HG03457 (cell line): ENCODE data around the gene HEBP1.
A peak's percentile ranks its signal among the peaks of the same experiment; 100 is the strongest.

Source experiments
- ATAC-seq: cut with Tn5 transposase; IDR thresholded peaks from one replicate; pipeline ENCODE4 v1.9.1; 2021; ENCODE audit warnings: moderate number of reproducible peaks; ENCODE audit not compliant: unreplicated experiment

Gene HEBP1

DNA sequence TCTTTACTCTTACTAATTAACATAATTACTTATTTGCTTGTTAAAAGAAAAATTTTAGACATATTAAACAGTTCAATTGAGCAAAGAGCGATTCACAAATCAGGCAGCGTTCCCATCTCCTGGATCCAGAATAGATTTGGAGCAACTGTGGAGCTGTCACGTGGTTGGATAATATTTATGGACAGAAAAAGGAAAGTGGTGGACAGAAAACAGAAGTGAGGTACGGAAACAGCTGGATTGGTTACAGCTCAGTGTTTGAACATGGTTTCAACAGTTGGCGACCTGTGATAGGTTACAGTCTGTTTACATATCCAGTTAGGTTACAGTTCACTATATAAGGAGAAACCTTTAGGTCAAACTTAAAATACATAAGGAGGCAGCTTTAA is 24.5 kb upstream of the HEBP1 start:
- no peak for ATAC-seq

DNA sequence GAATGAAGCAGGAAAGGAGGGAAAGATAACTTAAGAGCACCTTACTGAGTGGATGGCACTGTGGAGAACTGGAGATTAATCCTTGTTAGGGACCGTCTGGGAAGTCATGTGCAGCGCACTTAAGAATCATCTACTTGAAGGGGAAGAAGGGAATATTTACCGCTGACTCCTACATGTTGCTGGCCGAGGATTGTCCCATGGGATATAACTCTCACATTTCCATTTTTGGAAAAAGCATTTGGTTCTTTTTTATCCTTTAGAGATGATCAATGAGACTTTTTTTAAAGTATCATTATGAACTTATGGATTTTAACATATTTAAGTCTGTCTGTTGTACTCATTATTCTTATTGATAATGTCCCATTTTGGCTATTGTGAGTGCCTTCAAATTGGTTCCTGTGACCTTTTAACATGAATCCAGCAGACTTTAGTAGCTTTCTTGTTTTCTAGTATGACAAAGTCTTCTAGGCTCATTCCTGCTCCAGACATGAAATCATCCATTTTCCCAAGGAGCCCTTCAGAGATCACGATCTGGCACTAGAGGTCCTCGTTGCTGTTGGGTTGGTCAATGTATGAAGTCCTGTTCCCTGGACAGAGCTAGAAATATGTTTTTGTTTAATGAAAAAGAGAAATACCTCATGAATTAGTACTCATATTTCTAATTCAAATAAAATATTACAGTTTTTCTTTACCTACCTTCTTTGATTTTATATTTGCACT is 23.9 kb upstream of the HEBP1 start:
- no peak for ATAC-seq

DNA sequence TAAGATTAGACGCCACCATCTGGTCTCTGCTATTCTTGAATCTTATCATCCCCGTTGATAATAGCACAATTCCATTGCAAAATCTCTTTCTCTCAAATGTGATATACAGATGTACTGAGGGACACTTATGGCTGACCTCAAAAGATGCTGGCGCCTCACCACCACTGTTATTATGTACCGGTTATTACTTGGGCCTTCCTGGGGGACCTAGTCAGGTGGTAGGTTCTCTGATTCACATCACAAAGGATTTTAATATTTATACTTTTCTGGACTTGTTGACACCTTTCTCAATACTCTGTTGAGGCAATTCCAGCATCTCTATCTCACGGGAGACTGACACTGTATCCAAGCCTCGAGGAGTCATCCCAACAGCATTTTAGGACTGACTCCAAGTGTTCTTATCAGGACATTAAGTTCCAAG is 22.8 kb upstream of the HEBP1 start:
- no peak for ATAC-seq

DNA sequence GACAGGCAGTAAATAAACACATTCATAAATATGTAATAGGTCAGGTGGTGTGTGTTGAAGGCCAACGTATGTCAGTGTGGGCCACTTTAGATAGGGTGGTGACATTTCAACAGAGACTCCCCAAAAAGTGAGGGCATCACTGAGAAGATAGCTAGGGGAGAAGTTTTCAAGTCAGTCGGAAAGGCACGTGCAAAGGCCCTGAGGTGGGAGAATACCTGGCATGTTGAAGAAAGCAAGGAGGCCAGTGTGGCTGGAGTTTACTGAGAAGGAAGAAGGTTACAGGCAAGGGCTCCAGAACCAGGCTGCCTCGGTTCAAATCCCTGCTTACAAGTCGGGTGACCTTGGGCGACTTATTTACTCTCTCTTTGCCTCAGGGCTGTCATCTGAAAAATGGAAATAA is 11.0 kb upstream of the HEBP1 start:
- ATAC-seq: no peak

DNA sequence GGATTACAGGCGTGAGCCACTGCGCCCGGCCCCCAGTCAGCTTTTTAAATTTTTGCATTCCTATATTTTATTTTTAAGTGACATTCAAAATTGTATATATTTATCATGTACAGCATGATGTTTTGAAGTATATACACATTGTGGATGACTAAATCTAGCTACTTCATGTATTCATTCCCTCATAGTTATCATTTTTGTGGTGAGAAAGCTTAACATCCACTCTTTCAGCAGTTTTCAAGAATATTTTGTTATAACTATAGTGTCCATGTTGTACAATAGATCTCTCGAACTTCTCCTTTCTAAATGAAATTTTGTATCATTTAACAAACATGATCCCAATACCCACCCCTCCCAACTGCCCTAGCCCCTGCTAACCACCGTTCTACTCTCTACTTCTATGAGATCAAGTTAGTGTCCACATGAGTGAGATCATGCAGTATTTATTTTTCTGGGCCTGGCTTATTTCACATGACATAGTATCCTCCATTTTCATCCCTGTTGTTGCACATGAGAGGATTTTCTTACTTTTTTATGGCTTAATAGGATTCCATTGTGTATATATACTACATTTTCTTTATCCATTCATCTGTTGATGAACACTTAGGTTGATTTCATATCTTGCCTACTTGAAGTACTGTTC is 8.8 kb upstream of the HEBP1 start:
- ATAC-seq: no peak

DNA sequence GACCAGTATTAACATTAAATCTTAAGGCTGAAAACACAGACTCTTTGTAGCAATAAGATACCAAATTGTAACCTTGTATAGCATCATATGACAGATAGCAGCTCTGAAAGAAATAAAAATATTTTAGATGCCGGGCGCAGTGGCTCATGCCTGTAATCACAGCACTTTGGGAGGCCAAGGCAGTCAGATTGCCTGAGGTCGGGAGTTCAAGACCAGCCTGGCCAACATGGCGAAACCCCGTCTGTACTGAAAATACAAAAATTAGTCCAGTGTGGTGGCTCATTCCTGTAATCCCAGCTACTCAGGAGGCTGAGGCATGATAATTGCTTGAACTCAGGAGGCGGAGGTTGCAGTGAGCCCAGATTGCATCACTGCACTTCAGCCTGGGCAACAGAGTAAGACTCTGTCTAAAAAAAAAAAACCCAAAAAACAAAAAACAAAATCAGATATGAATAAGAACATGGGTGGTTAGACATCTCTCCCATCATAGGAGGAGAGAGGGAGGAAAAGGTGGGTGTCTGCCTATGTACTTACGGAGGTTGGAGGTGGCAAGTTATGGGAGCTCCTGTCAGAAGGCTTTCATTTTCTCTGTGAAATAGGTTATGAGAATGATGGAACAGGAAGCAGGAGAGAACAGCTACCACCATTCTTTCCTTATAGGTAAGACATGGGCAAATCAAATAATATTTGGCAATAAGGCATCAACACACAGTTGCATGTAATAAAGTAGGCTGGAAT is 7.6 kb upstream of the HEBP1 start:
- ATAC-seq: no peak

DNA sequence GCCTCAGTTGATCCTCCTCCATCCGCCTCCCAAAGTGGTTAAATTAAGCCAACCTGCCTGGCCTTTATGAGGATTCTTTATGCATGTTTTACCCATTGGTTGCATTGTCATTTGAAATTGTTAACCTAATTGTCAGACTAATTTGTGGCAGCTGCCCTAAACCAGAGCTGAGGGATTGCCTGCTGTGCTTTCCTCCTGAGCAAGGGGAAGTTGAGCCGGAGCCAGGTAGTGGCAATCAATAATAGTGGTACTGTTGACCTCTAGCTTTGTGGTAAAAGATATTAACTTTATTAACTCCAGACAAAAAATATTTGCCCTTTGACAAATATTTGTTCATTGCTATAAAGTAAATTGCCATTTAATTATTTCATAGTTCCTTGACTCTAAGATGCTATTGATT is 5.6 kb upstream of the HEBP1 start:
- ATAC-seq: no peak

DNA sequence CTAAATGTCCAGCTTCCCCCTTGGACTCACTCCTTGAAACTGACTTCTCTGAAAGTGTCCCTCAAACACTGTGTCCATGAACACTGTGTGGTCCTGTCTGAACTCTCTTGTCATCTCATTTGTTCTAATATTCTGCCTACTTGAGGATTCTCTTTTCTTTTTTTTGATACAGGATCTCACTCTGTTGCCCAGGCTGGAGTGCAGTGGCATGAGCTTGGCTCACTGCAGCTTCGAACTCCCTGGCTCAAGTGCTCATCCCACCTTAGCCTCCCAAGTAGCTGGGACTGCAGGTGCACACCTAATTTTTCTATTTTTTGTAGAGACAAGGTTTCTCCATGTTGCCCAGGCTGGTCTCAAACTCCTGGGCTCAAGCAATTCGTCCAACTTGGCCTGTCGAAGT is 4.9 kb upstream of the HEBP1 start:
- no peak for ATAC-seq

DNA sequence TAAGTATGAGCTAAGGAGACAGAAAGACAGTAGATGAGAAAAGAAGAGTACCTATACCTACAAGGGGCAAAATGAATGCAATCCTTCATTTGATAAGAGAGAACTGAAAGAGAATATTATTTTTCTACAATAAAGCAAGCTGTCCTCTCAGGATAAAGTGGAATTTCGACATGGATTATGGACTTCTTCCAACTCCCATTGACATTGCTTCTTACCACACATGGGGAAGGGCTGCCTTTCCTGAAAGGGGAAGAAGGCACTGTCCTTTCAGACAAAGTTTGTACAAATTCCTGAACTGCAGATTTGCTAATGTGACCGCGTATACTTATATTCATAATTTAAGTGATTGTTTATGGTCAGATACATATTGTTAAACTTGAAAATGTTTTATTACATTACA is 4.3 kb upstream of the HEBP1 start:
- ATAC-seq: no peak

DNA sequence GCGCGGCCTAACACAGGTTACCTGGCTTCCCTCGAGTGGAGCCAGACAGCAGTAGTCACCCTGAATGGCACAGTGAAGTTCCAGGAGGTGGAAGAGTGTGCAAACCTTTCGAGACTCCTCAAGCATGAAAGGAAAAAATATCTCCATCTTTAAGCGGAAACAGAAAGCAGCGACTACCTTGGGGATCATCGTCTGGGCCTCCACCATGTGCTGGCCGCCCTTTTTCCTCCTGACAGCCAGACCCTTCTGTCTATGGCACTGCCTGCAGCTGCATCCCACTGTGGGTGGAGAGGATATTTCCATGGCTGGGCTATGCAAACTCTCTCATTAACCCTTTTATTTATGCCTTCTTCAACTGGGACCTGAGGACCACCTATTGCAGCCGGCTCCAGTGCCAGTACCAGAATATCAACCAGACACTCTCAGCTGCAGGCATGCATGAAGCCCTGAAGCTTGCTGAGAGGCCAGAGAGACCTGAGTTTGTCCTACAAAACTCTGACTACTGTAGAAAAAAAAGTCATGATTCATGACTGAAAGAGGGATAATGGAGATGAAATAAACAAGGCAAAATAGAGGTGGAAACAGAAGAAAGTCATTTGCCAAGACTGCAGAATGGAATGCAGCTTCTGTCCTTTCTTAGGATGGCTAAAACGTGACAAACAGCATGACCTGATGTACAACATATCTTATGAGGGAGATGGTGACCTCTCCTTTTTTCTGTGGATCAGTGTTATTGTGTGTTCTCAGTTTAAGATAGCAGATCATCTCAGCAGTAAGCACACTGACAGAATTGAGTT is 2.4 kb upstream of the HEBP1 start:
- ATAC-seq: no peak

DNA sequence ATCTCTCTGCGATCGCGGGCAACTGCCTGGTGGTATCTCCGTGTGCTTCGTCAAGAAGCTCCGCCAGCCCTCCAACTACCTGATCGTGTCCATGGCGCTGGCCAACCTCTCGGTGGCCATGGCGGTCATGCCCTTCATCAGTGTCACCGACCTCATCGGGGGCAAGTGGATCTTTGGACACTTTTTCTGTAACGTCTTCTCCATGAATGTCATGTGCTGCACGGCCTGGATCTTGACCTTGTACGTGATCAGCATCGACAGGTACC is 1.6 kb upstream of the HEBP1 start:
- no peak for ATAC-seq

DNA sequence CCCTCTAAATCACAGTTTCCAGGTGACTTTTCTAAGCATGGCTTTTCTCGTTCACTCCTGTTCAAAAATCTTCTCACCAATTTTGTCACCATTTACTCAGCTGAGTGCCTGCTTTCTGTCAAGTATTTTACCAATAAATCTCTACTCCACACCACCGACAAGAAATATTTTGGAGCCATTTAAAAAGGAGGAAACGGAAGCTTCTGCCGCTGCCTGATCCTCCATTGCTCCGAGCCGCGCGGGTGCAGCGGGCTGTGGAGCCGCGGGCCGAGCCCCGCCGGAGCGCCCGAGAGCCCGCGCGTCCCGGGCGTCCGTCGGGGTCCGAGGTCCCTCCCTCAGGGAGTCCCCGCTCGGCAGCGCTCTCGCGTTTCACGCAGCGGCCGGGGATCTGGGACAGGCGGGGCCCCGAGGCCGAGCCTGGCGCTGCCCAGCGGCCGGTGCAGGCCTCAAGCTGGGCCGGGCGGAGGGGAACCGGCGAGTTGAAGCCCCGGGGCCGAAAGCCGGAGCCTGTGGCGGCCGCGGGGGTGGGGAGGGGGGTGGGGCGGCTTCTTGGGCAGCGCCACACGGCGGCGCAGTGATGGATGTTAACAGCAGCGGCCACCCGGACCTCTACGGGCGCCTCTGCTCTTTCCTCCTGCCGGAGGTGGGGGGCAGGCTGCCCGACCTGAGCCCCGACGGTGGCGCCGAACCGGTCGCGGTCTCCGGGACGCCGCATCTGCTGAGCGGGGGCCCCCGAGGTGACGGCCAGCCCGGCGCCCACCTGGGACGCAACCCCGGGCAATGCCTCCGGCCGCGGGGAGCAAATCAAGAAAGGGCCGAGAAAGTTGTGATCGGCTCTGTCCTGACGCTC is 1.1 kb upstream of the HEBP1 start:
- no peak for ATAC-seq

DNA sequence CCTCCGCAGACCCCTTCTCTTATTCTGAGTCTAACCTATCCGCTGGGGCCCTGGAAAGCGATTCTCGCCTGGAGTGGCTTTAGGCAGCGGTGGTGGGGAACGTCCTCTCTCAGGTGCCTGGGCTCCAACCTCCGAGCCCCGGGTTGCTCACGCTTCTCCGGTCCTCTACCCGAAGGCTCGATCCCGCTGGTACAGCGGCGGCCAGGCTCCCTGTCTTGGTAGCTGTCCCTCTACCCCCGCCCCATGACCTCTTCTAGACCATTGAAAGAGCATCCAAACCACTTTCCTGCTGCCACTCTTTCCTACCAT is 505 bp upstream of the HEBP1 start:
- ATAC-seq: peak; percentile 16

DNA sequence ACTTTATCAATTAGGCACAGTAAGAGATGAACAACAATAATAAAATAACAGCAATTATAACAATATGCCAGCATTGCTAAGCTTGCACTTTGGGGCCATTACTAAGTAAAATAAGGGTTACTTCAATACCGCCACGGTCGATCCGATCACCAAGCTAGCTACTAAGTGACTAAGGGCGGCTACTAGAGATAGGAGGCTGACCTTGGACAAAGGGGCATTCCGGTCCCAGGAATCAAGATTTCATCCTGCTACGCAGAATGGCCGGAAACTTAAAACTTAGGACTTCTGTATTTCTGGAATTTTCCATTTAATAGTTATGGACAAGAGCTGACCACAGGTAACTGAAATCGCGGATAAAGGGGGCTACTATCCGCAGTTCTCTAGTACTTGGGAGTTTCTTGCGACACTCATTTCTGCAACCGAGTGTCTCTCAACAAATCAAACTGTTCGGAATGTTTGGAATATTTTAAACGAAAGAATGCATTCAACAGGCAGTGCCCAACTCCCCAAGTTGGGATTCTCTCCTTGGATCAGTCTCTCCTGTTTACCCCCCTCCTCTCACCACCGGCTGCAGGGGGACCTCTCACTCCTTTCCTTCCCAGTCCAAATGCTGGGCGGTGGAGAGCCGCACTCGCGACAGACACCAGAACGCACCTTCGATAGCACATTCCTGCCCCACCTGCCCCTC is 650 bp downstream of the HEBP1 start:
- no peak for ATAC-seq

DNA sequence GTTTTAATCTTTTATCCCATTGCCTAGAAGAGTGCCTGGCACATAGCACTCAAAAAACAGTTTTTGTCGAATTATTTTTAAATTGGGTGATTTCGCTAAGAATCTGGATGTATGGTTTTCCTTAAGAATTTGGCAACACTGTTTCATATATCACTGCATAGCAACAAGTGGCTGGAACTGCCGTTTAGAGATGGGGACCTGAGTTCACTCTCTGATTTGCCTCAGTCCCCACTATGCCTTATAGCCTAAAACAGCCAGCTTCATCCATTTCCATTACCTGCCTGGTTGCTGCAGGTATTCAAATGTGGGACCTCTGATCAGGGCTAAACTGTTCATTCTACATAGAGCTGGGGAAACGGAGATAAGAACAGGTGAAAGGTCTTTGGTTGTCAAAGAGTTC is 1.8 kb downstream of the HEBP1 start:
- ATAC-seq: no peak

DNA sequence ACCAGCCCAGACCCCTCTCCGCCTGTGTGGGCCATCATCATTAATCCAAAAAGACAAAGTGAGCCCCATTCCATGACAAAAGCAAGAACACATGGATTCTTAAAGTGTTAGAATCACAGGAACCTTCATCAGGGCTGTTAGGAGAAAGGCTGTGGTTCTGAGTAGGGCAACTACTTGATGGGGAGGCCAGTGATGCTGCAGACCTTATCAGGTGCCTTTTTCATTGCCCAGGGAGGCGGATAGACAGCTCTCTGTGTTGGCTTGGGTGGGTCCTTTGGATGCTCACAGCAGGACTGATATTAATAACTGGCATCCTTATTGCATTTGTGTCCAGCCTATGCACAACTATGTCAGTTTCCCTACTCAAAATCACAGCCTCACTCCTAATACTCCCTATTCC is 2.3 kb downstream of the HEBP1 start:
- ATAC-seq: no peak

DNA sequence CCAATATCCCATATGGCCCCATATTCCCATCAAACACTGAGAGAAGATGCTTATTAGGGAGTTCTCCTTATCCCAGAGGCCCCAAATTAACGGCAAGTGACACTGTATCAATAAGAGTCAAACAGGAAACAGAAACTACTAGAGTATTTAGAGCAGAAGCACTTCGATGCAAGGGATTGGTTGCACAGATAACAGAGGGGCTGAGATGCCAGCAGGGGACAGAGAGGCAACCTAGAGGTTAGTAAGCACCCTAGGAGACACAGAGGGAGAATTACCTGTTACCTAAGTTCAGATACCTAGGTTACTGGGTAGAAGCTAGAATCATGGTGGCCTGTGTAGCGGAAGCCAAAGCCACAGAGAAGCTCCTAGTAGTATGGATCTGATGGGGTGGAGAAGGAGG is 2.9 kb downstream of the HEBP1 start:
- ATAC-seq: no peak

DNA sequence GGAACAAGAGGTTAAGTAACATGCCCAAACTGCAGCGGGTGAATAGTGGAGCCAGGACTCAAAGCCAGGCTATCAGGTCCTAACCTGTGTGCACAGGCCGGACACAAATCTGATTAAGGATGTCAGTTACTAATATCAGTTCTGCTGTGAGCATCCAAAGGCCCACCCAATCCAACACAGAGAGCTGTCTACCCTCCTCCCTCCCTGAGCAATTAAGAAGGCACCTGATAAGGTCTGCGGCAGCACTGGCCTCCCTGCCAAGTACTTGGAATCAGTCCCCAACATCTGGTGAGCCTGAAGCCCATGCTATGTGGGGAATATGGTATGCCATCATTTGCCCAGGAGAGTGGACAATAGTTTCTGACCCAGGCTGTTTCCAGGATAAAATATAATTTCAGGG is 3.9 kb downstream of the HEBP1 start:
- no peak for ATAC-seq

DNA sequence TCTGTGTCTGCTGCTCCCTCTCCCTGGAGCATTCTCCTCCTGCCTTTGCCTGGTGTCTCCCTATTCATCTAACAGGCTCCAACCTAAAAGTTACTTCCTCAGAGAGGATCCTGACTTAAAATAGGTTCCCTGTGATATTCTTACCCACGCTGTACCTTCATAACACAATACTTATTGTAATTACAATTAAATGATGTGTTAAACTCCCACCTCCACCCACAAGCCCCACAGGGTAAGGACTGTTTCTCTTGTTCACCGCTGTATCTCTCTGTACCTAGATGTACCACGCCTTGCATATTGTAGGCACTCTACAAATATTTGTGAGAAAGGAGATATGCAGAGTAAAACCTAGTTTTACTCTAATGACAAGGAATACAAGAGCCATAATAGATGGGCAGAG is 5.0 kb downstream of the HEBP1 start:
- no peak for ATAC-seq

DNA sequence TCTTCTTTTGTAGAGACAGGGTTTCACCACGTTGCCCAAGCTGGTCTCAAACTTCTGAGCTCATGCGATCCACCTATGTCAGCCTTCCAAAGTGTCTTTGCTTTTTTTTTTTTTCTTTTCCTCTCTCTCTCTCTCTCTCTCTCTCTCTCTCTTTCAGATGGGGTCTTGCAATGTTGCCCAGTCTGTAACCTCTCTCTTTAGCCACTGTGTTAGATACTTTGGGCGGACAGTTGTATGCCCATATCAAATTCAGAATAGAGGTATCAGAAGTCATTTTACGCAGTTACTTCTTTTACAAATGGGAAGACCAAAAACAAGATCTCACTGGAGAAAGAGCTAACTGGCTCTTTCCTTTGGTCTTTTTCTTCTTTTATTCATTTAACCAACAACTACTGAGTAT is 6.7 kb downstream of the HEBP1 start:
- ATAC-seq: no peak
